GM13976 (cell line): ENCODE measurements around the gene BSPH1.
"Not testable (repeated sequence)": the region's sequence is repeated elsewhere in the genome, so short reads cannot be mapped to it uniquely, and the experiment has no call there.

Experiments used
- DNase-seq: peaks from one replicate; pipeline ENCODE4 v3.0.0; 2012; ENCODE audit warnings: low spot score
- in situ Hi-C: fragments of 300-500 bp; cut with MboI; formaldehyde crosslinking; loops from one replicate; pipeline ENCODE4 v1.12.0; 2022; ENCODE audit warnings: low sequenced_read_pairs, mixed read lengths, inconsistent platforms; ENCODE audit not compliant: unreplicated experiment
- TF ChIP-seq, protein P1 (sequence below): IDR thresholded peaks from 2 replicates; pipeline ENCODE4 v1.5.1; 2012; ENCODE audit warnings: borderline replicate concordance, mild to moderate bottlenecking; ENCODE audit not compliant: insufficient read depth; ENCODE audit errors: extremely low read depth, missing control alignments, control extremely low read depth

Gene BSPH1

DNA sequence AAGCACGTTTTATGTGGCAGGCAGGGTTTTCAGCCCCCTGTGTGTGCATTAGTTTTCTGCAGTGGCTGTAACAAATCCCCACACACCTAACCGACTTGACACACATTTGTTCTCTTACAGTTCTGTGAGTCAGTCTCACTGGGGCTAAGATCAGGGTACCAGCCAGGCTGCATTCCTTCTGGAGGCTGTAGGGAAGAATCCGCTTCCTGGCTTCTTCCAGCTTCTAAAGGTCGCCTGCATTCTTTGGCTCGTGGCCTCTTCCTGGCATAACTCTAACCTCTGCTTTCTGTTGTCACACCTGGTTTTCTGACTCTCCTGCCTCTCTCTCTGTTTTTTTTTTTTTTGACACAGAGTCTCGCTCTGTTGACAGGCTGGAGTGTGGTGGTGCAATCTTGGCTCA is 8.9 kb upstream of the BSPH1 start:
- TF ChIP-seq, protein P1, sequence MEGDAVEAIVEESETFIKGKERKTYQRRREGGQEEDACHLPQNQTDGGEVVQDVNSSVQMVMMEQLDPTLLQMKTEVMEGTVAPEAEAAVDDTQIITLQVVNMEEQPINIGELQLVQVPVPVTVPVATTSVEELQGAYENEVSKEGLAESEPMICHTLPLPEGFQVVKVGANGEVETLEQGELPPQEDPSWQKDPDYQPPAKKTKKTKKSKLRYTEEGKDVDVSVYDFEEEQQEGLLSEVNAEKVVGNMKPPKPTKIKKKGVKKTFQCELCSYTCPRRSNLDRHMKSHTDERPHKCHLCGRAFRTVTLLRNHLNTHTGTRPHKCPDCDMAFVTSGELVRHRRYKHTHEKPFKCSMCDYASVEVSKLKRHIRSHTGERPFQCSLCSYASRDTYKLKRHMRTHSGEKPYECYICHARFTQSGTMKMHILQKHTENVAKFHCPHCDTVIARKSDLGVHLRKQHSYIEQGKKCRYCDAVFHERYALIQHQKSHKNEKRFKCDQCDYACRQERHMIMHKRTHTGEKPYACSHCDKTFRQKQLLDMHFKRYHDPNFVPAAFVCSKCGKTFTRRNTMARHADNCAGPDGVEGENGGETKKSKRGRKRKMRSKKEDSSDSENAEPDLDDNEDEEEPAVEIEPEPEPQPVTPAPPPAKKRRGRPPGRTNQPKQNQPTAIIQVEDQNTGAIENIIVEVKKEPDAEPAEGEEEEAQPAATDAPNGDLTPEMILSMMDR: no peak
- in situ Hi-C loops: no loop called here
- DNase-seq: no peak

DNA sequence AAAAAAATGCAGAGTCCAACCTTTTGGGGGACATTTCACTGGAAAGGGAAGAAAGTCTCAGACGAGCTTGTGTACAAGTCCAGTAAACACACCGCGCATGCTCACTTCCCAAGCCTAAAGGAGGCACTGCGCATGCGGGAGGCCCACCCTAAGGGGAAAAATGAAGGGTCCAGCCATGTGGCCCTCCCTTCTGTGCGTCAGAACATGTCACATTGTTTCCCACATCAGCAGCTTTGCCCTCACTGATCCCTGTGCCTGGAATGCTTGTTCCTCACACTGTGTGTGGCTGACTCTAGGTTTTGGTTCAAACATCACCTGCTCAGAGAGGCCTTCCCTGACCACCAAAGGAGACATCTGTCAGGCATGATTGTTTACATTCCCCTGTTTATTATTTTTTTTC is 6.8 kb upstream of the BSPH1 start:
- TF ChIP-seq, protein P1: no peak
- DNase-seq: no peak
- in situ Hi-C loops: no loop called here

DNA sequence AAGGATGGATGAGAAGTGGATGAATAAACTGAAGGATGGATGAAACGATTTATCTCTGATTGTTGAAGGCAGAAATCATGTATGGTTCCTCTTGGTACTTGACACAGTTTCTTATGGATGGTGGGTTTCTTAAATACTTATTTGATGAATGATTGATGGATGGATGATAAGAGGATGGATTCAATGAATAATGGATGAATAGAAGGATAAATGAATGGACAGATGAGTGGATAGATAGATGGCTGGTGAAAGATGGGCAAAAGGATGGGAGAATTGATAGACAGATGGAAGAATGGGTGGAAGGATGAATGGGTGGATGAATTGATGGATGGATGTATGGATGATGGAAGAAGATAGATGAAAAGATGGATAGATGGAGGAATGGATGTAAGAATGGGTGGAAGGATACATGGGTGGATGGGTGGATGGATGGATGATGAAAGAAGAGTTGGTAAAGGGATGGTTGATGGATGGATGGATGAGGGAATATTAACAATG is 4.3 kb upstream of the BSPH1 start:
- TF ChIP-seq, protein P1: no peak
- DNase-seq: no peak
- in situ Hi-C loops: no loop called here

DNA sequence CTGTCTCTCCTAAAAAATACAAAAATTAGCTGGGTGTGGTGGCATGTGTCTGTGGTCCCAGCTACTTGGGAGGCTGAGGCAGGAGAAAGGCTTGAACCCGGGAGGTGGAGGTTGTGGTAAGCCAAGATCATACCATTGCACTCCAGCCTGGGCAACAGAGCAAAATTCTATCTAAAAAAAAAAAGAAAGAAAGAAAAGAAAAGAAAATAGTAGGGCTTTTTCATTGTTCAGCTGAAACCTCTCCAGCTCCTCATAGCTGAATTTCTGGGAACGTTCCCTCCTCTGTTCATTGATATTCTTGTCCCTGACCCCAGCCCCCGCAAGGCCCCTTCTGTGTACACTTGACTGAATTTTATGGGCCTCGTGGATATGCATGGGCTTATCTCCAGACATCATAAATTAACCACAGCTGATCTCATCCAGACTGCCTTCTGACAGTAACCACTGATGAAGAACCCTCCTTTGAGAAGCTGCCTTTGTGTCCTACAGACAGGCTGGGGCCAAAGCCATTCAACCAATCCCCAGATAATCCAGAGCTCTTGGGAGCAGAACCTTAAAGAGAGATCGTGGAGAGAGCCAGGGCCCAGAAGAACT is 2.3 kb upstream of the BSPH1 start, which contains the start of gene ELSPBP1:
Gene ELSPBP1 (plus strand): TSS at position 424 of the 594 bp plus-strand sequence. CDS start 14,036 bp downstream, outside the sequence.
- TF ChIP-seq, protein P1: no peak
- in situ Hi-C loops: no loop called here
- DNase-seq: no peak

DNA sequence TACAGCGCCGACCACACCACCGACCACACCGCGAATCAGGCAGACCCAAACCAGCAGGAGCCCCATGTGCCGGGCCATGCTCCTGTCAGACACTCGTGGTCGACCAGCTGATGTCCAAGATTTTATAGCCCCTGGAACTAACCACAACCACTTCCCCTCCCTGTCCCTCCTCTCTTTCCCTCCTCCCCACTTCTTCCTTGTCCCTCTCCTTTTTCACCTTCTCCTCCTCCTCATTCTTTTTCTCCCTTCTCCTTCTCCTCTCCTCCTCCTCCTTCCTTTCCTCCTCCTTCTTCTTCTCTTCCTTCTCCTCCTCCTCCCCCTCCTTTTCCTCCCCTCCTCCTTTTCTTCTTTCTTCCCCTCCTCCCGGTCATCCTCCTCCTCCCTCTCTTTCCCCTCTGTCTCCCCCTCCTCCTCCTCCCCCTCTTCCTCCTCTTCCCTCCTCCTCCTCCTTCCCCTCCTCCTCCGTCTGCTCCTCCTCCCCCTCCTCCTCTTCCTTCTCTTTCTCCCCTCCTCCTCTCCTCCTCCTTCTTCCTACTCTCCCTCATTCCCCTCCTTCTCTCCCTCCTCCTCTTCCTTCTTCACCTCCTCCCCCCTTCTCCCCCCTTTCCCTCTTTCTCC is 670 bp downstream of the BSPH1 start:
- in situ Hi-C loops: no loop called here
- TF ChIP-seq, protein P1: no peak

DNA sequence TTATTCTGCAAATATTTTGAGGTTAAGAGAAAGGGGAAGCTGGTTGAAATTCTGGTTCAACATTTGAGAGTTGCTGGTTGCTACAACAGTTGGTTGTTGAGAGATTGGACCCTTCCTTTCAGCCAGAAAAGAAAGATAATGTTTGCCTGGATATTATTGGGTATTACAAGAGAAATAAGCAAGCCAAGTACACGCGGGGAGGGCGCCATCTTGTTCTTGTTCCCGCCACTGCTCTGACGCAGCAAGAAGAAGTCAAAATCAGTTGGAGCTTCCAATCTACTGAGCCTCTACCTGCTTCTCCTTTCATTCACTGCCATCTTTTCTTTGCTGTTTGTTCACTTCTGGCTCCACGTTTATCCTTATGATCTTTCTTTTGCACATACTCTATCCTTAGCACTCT is 18.4 kb downstream of the BSPH1 start:
- in situ Hi-C loops: loop anchor here (25.0 kb wide), 1 partner anchor 114 kb away; no protein-coding TSS in a partner anchor
- TF ChIP-seq, protein P1: no peak
- no peak for DNase-seq

More for the DNA sequence above, 670 bp downstream of the BSPH1 start:
- no peak for DNase-seq

DNA sequence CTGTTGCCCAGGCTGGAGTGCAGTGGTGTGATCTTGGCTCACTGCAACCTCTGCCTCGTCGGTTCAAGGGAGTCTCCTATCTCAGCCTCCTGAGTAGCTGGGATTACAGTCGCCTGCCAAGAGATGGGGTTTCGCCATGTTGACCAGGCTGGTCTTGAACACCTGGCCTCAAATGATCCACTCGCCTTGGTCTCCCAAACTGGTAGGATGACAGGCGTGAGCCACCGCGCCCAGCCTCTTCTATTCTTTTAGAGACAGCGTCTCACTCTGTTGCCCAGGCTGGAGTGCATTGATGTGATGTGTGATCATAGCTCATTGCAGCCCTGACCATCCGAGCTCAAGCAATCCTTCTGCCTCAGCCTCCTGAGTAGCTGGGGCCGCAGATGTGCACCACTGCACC is 36.0 kb downstream of the BSPH1 start:
- in situ Hi-C loops: loop anchor here (25.0 kb wide), 1 partner anchor 131 kb away; no protein-coding TSS in a partner anchor
- not testable (repeated sequence) for DNase-seq

DNA sequence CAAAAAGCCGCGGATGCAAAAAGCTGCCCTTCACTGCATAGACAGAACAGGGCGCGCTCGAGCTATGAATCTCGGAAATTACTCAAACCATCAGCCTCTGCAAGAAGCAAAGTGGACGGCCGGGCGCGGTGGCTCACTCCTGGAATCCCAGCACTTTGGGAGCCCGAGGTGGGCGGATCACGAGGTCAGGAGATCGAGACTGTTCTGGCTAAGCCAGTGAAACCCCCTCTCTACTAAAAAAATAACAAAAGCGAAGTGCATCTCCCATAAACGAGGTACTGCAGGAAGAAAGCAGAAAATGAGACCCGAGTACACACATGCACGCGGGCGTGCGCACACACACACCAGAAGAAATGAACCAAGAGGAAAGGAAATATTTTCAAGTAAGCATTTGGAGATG is 39.8 kb downstream of the BSPH1 start:
- in situ Hi-C loops: loop anchor here (25.0 kb wide), 1 partner anchor 135 kb away; no protein-coding TSS in a partner anchor
- DNase-seq: not testable (repeated sequence)

DNA sequence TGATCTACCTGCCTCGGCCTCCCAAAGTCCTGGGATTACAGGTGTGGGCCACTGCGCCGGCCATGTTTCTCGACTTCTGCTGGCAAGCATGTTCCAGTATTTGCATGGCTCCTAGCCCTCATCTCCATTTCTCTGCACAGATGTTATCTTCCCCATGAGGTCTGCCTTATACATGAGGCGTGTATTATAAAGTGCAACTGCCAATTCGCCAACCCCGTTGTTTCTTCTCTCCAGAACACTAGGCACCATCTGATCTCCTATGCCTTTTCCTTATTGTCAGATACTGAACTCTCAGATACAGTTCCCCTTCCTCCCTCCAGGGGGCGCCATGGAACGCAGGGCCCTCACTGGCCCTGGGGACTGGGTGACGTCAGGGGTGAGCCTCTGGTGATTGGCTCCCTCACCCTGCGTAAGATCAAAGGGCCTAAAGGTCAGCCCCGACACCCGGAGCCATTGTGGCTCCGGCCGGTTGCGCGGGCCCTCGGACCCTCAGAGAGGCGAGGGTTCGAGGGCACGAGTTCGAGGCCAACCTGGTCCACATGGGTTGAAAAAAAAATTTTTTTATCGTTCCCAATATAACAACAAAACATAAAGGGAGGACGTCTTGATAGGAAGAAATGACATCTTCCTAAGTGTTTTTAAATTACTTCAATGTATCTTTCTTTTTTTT is 42.0 kb downstream of the BSPH1 start:
- in situ Hi-C loops: loop anchor here (25.0 kb wide), 1 partner anchor 137 kb away; no protein-coding TSS in a partner anchor
- not testable (repeated sequence) for DNase-seq

DNA sequence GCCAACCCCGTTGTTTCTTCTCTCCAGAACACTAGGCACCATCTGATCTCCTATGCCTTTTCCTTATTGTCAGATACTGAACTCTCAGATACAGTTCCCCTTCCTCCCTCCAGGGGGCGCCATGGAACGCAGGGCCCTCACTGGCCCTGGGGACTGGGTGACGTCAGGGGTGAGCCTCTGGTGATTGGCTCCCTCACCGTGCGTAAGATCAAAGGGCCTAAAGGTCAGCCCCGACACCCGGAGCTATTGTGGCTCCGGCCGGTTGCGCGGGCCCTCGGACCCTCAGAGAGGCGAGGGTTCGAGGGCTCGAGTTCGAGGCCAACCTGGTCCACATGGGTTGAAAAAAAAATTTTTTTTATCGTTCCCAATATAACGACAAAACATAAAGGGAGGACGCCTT is 63.4 kb downstream of the BSPH1 start:
- DNase-seq, in situ Hi-C loops: not testable (repeated sequence)
